ENCODE measurements around the gene RNF114.
"Not testable (repeated sequence)": the region's sequence is repeated elsewhere in the genome, so short reads cannot be mapped to it uniquely, and the experiment has no call there.

Gene RNF114

GRCh38 chr20:49928411-49929141 lies 7.6 kb upstream of the RNF114 start:
- DNase-seq = peak; percentile 76 to 79

DNA sequence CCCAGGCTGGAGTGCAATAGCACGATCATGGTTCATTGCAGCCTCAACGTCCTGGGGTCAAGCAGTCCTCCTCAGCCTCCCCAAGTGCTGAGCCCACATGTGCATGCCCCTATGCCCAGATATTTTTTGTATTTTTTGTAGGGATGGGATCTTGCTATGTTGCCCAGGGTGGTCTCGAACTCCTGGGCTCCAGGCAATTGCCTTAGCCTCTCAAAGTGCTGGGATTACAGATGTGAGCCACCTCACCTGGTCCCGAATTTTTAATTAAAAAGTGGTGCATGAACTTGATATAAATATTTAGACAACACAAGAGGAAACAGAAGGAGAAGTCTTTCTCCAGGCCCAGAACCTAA lies 7.1 kb upstream of the RNF114 start:
- no peak for DNase-seq

DNA sequence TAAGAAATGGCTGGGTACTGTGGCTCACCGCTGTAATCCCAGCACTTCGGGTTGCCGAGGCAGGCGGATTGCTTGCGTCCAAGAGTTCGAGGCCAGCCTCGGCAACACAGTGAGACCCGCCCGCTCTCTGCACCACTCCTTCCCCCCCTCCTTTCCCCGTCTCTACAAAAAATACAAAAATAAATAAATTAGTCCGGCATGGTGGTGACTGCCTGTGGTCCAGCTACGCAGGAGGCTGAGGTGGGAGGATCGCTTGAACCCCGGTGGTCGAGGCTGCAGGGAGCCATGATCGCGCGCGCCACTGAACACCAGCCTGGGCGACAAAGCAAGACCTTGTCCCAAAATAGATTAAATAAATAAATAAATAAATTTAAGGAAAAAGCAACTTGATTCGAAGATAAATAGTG lies 448 bp upstream of the RNF114 start:
- DNase-seq = no peak

DNA sequence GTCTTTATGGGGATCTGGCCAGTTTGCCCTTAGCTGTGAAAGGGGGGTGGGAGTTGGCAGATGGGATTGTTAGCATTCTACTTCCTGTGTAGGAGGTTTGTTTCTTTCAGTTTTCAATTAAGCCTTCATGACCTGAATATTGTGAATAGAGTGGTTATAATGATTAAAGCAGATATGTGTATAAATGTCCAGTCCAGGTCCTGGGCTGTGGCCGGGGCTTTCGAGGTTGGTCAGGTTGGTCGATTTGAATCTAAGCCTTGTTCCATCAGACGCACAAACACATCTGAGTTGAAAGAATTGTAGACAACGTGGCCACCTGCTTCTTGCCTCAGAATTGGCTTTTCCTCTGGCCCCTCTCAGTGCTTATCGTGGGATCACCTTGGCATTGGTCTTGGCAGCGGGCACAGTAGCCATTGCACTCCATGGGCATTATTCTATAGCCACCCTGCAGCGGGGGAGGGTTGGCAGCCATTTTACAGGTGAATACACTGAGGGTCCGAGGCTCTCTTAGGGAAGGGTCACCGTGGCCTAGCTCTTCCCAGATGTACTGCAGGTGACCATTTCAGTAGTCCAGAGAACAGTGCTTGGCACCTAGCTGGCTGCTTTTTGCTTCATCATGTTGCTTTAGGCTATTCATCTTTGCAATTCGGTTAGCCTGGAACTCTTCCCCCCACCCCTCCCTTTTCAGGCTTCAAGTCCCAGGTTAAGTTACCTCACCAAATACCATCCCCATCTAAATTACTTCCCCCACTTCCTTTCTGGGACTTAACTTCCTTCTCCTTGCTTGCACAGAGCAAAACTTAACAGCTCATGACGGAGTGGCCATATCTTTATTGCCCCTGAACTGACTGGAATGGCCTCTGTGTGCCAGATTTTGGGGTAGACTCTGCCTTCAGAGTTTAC lies 1.1 kb downstream of the RNF114 start:
- DNase-seq = no peak

DNA sequence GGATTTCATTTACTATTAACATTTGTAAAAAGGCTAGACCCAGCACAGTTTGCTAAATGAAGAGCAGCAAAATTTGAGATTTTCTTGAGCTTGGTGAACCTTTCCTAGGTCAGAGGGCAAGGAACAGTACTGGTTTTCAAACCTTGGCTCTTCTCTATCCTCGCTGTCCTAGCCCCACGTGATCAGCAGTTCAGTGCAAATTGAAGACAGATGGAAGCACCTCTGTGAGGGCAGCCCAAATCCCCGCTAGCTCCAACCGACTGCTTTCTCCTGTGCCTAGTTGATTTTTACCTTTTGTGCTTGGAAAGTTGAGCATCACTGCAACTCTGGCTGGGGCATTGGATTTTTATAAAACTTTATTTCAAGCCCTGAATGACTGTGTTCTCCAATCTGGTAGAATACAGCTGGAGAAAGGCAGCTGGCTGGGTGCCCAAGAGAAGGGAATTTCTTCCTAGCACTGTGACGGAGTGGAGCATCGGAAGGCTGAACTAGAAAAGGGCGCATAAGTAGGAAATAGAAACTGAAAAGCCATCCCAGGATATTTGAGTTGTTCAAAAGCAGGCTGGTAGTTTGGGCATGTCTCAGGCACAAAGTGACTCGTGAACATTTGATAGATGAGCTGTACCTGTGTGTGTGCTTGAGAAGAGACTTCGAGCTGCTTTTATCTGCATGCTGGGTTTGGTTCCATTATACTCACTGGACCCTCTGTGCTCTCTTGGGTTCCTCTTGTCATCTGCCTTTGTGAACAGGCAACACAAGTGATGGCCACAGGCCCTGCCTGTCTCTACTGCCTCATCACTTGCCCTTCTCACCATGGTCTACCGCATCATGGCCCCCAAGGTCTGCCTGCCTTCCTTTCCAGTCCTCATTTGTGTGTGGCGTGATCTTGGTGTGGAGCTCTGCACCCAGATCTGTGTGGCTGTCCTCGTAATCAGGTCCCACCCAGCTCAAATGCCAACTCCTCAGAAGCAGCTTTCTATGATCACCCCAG lies 2.3 kb downstream of the RNF114 start:
- no peak for DNase-seq

- DNase-seq = no peak
These were observed 5.3 kb downstream of the RNF114 start for GRCh38 chr20:49941456-49941855.

GRCh38 chr20:49942303-49942702 lies 6.1 kb downstream of the RNF114 start:
- no peak for DNase-seq

GRCh38 chr20:49942942-49943341 lies 6.7 kb downstream of the RNF114 start:
- DNase-seq = no peak

GRCh38 chr20:49945306-49945700 lies 9.1 kb downstream of the RNF114 start:
- no peak for DNase-seq

GRCh38 chr20:49945701-49946477 lies 9.7 kb downstream of the RNF114 start:
- no peak for DNase-seq

- no peak for DNase-seq
These were observed 12.0 kb downstream of the RNF114 start for GRCh38 chr20:49948178-49948577.

GRCh38 chr20:49948809-49949507 lies 12.8 kb downstream of the RNF114 start:
- DNase-seq = no peak

DNA sequence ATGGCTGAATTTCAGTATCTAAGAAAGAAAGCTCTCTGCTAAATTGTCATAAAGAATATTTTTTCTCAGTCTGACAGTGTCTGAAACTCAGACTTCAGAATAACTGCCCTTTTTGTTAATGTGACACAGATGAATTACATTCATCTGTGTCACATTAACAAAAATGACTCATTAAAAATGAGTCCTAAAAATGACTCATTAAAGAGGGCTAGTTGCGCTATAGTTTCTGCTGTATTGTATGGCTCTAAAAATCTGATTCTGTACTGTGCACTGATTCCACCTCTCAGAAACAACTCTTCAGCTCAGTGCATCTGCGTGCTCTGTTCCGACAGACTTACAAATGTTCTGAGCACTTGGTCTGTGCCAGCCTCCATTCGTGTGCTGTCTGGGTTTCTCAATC lies 15.0 kb downstream of the RNF114 start:
- DNase-seq = no peak

GRCh38 chr20:49955167-49955566 lies 19.0 kb downstream of the RNF114 start:
- no peak for DNase-seq

DNA sequence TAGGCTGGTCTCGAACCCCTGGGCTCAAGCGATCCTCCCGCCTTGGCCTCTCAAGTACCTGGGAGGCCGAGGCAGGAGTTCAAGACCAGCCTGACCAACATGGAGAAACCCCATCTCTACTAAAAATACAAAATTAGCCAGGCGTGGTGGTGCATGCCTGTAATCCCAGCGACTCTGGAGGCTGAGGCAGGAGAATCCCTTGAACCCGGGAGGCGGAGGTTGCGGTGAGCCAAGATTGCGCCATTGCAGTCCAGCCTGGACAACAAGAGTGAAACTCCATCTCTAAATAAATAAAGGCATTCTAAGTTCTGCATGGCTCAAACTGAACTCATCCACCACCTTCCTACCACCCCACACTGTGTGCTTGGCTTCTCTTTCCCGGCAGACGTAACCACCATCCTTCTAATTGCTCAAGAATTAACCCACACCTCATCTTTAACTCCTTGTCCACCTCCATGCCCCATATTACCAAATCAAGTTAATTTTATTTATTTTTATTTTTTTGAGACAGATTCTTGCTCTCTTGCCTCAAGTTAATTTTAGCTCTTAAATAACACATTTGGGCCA lies 19.7 kb downstream of the RNF114 start:
- not testable (repeated sequence) for DNase-seq

DNA sequence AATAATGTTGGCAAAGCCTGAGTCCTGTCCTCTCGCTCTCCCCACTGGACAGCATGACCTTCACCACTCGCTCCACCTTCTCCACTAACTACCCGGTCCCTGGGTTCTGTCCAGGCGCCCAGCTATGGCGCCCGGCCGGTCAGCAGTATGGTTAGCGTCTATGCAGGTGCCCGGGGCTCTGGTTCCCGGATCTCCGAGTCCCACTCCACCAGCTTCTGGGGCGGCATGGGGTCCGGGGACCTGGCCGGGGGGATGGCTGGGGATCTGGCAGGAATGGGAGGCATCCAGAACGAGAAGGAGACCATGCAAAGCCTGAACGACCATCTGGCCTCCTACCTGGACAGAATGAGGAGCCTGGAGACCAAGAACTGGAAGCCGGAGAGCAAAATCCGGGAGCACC lies 20.5 kb downstream of the RNF114 start:
- DNase-seq = no peak

GRCh38 chr20:49957089-49957938 lies 21.1 kb downstream of the RNF114 start:
- not testable (repeated sequence) for DNase-seq

GRCh38 chr20:49961413-49961812 lies 25.2 kb downstream of the RNF114 start:
- DNase-seq = no peak

- no peak for DNase-seq
These were observed 29.0 kb downstream of the RNF114 start for GRCh38 chr20:49964964-49965780.

Measured in activated CD4-positive, alpha-beta T cell treated with anti-CD3 and anti-CD28 coated beads, Interleukin-2, amount 50 U/mL, for 4 hours (primary cell).